BJ (cell line): ENCODE measurements around the gene PDGFC. TPM values are rescaled to one million over a fixed set of nuclear protein-coding genes. Genes with fewer than 3 reads are reported as not detected.

ENCODE experiments used
- CTCF ChIA-PET: fragments of 350-600 bp; formaldehyde crosslinking; extraction: SDS; loops from one replicate; lab custom pipeline; 2021; ENCODE audit warnings: antibody characterized with exemption, inconsistent platforms; lab: Yijun Ruan, JAX
- POLR2A ChIA-PET: fragments of 300-600 bp; sonication (Branson Sonifier 250); formaldehyde crosslinking; extraction: SDS; loops from one replicate; lab custom pipeline; 2021; ENCODE audit warnings: antibody characterized with exemption; lab: Charles Lee
- DNase-seq: peaks from one replicate; pipeline ENCODE4 v3.0.0-alpha.2; 2011; ENCODE audit warnings: low read depth
- H3K27me3 ChIP-seq: 2 replicates; pipeline ENCODE4 v1.6.0; 2011; ENCODE audit warnings: low read length; ENCODE audit not compliant: control insufficient read depth, insufficient read depth
- H3K36me3 ChIP-seq: 2 replicates; pipeline ENCODE4 v1.5.1; 2011; ENCODE audit warnings: low read length; ENCODE audit not compliant: control insufficient read depth, insufficient read depth
- H3K4me3 ChIP-seq: 2 replicates; pipeline ENCODE4 v1.5.1; 2011; ENCODE audit warnings: low read depth, mild to moderate bottlenecking, control low read depth, low read length
- polyA plus RNA-seq: library from polyadenylated mRNA; depleted of rRNA; stranded (reverse); fragments of >200 nt; gene quantifications from 2 replicates; pipeline ENCODE4 v1.2.3, GENCODE V29; 2011
- TF ChIP-seq, protein P1 (sequence below): IDR thresholded peaks from 2 replicates; pipeline ENCODE4 v1.5.1; 2011; ENCODE audit warnings: low read depth, mild to moderate bottlenecking, control low read depth, inconsistent platforms, low read length, moderate library complexity; ENCODE audit not compliant: insufficient read depth

The PDGFC gene
- polyA plus RNA-seq, 1 experiment, result 22.4 TPM

DNA sequence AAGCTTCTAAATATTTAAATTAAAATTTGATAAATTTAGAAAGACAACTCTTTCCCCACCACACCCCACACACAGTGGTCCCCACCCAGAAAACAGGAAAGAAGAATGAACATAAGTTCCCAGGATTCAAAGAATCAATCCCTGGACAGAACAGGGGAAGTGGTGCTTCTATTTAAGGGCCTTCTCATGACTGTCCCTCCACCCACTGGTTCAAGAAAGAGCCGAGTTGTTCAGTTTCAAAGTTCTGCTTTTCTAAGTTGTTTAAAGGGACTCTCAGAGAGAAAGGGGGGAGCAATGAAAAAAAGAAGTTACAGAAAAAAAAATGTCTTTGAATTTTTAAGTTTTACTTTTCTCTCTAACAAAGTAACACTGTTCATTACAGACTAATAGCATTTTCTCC lies 195.8 kb downstream of the PDGFC start:
- DNase-seq, result no peak
- Histone ChIP-seq H3K36me3 (no peaks in the 10 kb centered on the region), H3K27me3 (no peaks in the 10 kb centered on the region), H3K4me3 (no peak overlapping the region)
- ChIA-PET CTCF (interaction anchor here (1.5 kb wide), 1 partner anchor 192 kb away, joined by 5 read pairs; no protein-coding TSS in a partner anchor), POLR2A (no interaction called here)
- TF ChIP-seq, protein P1, sequence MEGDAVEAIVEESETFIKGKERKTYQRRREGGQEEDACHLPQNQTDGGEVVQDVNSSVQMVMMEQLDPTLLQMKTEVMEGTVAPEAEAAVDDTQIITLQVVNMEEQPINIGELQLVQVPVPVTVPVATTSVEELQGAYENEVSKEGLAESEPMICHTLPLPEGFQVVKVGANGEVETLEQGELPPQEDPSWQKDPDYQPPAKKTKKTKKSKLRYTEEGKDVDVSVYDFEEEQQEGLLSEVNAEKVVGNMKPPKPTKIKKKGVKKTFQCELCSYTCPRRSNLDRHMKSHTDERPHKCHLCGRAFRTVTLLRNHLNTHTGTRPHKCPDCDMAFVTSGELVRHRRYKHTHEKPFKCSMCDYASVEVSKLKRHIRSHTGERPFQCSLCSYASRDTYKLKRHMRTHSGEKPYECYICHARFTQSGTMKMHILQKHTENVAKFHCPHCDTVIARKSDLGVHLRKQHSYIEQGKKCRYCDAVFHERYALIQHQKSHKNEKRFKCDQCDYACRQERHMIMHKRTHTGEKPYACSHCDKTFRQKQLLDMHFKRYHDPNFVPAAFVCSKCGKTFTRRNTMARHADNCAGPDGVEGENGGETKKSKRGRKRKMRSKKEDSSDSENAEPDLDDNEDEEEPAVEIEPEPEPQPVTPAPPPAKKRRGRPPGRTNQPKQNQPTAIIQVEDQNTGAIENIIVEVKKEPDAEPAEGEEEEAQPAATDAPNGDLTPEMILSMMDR, result no peak

DNA sequence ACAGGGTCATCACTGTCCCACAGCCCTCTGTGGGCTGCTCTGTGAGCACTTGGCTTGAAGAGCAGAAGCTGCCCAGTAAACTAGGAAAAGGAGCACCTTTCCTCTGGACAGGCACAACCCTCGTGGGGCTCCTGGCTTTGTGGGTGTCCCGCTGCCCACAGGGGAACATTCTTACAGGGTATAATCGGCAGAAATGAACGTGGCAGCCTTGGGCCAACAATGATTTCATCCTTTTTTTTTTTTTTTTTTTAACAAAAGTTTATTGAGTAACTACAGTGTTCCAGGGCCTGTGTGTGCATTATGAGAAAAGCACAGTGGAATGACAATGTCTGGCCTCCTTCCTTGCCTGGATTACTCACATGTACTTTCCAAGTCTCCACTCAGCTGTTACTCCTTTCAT lies 197.2 kb downstream of the PDGFC start:
- ChIA-PET POLR2A (no interaction called here), CTCF (interaction anchor here (0.6 to 1.5 kb wide), 2 partner anchors 27 to 188 kb away, joined by 3 to 4 read pairs; no protein-coding TSS in a partner anchor)
- TF ChIP-seq, protein P1, result no peak
- Histone ChIP-seq H3K27me3 (no peaks in the 10 kb centered on the region), H3K36me3 (no peaks in the 10 kb centered on the region), H3K4me3 (no peak overlapping the region)
- peak; percentile 71 for DNase-seq

DNA sequence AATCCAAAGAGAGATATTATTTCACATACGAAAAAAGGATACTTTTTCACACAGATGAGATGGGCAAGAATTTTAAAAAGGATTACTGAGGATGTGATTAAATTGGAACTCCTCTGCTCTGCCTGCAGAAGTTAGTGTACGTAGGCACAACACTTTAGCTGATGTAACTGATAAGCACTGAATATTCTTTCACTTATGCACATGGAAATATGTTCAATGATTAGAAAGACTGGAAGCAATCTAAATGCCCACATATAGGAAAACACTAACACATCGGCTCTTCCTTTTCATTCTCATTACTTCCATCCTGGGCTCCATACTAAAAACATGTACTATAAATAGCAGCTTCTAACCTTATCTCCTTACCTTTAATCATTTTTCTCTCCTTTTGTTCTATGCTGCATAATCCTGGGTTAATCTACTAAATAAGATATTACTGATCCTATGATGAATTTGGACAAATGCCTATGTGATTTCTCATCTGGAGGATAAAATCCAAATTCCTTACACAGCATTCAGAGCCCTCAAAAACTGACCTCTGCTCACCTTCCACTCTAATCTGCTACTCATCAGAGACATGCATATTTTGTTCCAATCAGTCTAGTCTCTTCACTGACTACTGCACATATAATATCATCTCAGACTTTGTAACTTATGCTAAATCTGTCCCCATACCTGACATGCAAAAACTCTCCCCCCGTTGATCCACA lies 197.8 kb downstream of the PDGFC start:
- Histone ChIP-seq H3K36me3 (no peaks in the 10 kb centered on the region), H3K4me3 (no peak overlapping the region), H3K27me3 (no peaks in the 10 kb centered on the region)
- CTCF ChIA-PET, result interaction anchor here (0.6 to 4.0 kb wide), 3 partner anchors 28 to 196 kb away, joined by 3 to 21 read pairs (median 4); no protein-coding TSS in a partner anchor
- POLR2A ChIA-PET, result no interaction called here
- no peak for DNase-seq
- TF ChIP-seq, protein P1, result no peak

DNA sequence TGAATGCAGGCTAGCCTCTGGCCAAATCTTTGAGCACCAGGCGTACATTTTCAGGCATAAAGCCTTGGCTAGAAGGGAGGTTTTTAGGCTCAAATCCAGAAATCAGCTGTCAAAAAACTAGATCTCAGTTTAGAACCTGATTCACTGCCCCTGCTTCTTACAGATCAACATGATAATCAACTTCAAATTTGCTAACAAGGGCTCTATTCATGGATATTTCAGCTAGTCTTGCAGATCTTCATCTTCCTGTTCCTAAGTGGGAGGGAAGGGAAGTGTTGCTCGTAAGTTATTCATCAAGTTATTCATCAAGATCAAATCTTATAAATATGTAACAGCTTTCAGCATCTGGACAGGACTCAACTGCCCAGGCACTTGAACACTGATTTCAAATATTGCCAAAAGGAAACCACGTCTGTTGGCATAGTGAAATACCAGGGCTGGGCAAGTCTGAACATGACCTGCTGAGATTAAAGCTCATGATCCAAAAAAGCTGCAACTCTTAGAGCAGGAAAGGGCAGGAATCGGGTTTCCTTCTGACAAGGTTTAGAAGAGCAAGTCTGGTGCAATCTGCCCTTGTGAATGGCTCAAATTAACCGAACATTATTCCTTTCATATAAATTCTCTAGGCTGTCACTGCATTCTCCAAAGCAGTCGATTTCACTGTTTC lies 200.3 kb downstream of the PDGFC start:
- POLR2A ChIA-PET, result interaction anchor here (0.6 kb wide), 1 partner anchor 191 kb away, joined by 3 read pairs; no protein-coding TSS in a partner anchor
- CTCF ChIA-PET, result interaction anchor here (0.5 to 4.0 kb wide), 5 partner anchors 111 to 1775 kb away, joined by 3 to 21 read pairs (median 4); no protein-coding TSS in a partner anchor
- TF ChIP-seq, protein P1, result no peak
- no peaks in the 10 kb centered on the region for H3K27me3 ChIP-seq
- H3K4me3 ChIP-seq, result no peak overlapping the region
- H3K36me3 ChIP-seq, result no peaks in the 10 kb centered on the region
- no peak for DNase-seq

DNA sequence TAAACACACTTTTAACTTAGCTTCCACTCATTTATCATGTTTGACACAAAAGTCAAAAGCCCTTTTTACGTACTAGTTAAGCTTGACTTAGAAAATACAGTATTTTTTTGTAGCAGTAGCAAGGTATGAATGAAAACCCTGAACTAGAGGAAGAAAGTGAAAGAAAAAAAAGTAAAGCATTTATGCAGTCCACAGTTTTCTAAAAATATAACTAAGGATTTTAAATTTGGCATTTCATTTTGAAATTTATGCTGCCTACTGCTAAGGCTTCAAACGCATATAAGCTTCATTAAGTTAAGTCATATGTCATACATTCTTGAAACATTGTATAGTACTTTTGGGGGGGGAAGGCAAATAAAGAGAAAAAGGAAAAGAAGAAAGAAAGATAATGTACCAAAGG lies 201.5 kb downstream of the PDGFC start:
- TF ChIP-seq, protein P1, result no peak
- no peaks in the 10 kb centered on the region for H3K27me3 ChIP-seq
- H3K4me3 ChIP-seq, result no peak overlapping the region
- H3K36me3 ChIP-seq, result no peaks in the 10 kb centered on the region
- ChIA-PET POLR2A (interaction anchor here (0.9 kb wide), 1 partner anchor 19 kb away, joined by 3 read pairs; no protein-coding TSS in a partner anchor), CTCF (interaction anchor here (1.2 to 4.0 kb wide), 2 partner anchors 59 to 199 kb away, joined by 4 to 21 read pairs; no protein-coding TSS in a partner anchor)
- DNase-seq, result no peak
